Ramos (cell line): Measurements from ENCODE around the gene FAM47B.

ENCODE experiments used
- in situ Hi-C: fragments of 300-500 bp; cut with MboI; formaldehyde crosslinking; loops from one replicate; pipeline ENCODE4 v1.14.3; 2022; ENCODE audit warnings: low sequenced_read_pairs; ENCODE audit not compliant: unreplicated experiment

FAM47B gene

GRCh38 chrX:34942496-34942895 is at the start of gene FAM47B:
Gene FAM47B, plus strand, starts transcription at chrX:34942796. Its CDS starts 36 bp downstream, at chrX:34942832.
- in situ Hi-C loops: no loop called here

GRCh38 chrX:34893741-34894140 is 48.9 kb upstream of the FAM47B start:
- in situ Hi-C loops: no loop called here

GRCh38 chrX:34900691-34901090 is 41.9 kb upstream of the FAM47B start:
- in situ Hi-C loops: no loop called here

GRCh38 chrX:34901761-34902160 is 40.8 kb upstream of the FAM47B start:
- in situ Hi-C loops: no loop called here

GRCh38 chrX:34903316-34903715 is 39.3 kb upstream of the FAM47B start:
- in situ Hi-C loops: no loop called here

GRCh38 chrX:34909151-34909550 is 33.4 kb upstream of the FAM47B start:
- in situ Hi-C loops: no loop called here

- in situ Hi-C loops: no loop called here
These were observed 27.0 kb upstream of the FAM47B start for GRCh38 chrX:34915463-34916225.

GRCh38 chrX:34917146-34917545 is 25.4 kb upstream of the FAM47B start:
- in situ Hi-C loops: no loop called here

- in situ Hi-C loops: no loop called here
These were observed 24.4 kb upstream of the FAM47B start for GRCh38 chrX:34918091-34918736.

GRCh38 chrX:34918856-34919255 is 23.7 kb upstream of the FAM47B start:
- in situ Hi-C loops: no loop called here

- in situ Hi-C loops: no loop called here
These were observed 14.7 kb upstream of the FAM47B start for GRCh38 chrX:34927866-34928265.

- in situ Hi-C loops: no loop called here
These were observed 639 bp downstream of the FAM47B start for GRCh38 chrX:34943235-34943634.

GRCh38 chrX:34956916-34957315 is 14.3 kb downstream of the FAM47B start:
- in situ Hi-C loops: no loop called here

GRCh38 chrX:34961662-34962061 is 19.1 kb downstream of the FAM47B start:
- in situ Hi-C loops: no loop called here

- in situ Hi-C loops: no loop called here
These were observed 29.6 kb downstream of the FAM47B start for GRCh38 chrX:34972206-34972605.

- in situ Hi-C loops: no loop called here
These were observed 35.6 kb downstream of the FAM47B start for GRCh38 chrX:34978171-34978570.

- in situ Hi-C loops: no loop called here
These were observed 45.0 kb downstream of the FAM47B start for GRCh38 chrX:34987646-34988045.
